GM13976 (cell line): ENCODE measurements around the gene LHPP.

Experiments used
- DNase-seq: peaks from one replicate; pipeline ENCODE4 v3.0.0; 2012; ENCODE audit warnings: low spot score
- CTCF ChIP-seq: IDR thresholded peaks from 2 replicates; pipeline ENCODE4 v1.5.1; 2012; ENCODE audit warnings: borderline replicate concordance, mild to moderate bottlenecking; ENCODE audit not compliant: insufficient read depth; ENCODE audit errors: extremely low read depth, missing control alignments, control extremely low read depth
- in situ Hi-C: fragments of 300-500 bp; cut with MboI; formaldehyde crosslinking; loops from one replicate; pipeline ENCODE4 v1.12.0; 2022; ENCODE audit warnings: low sequenced_read_pairs, mixed read lengths, inconsistent platforms; ENCODE audit not compliant: unreplicated experiment

LHPP gene

GRCh38 chr10:124574456-124575070 is 112.9 kb downstream of the LHPP start:
- no peak for DNase-seq
- in situ Hi-C loops = no loop called here
- TF ChIP-seq CTCF = no peak

- no peak for TF ChIP-seq CTCF
- no peak for DNase-seq
- in situ Hi-C loops = no loop called here
Observed at GRCh38 chr10:124575107-124576035, 113.7 kb downstream of the LHPP start.

GRCh38 chr10:124576526-124577420 is 115.2 kb downstream of the LHPP start:
- no peak for DNase-seq
- TF ChIP-seq CTCF = no peak
- in situ Hi-C loops = no loop called here

- in situ Hi-C loops = no loop called here
- DNase-seq = no peak
- TF ChIP-seq CTCF = no peak
Observed at GRCh38 chr10:124577651-124578050, 116.0 kb downstream of the LHPP start.

GRCh38 chr10:124578231-124579010 is 116.8 kb downstream of the LHPP start:
- in situ Hi-C loops = no loop called here
- no peak for DNase-seq
- no peak for TF ChIP-seq CTCF

GRCh38 chr10:124579011-124579399 is 117.4 kb downstream of the LHPP start:
- no peak for TF ChIP-seq CTCF
- in situ Hi-C loops = no loop called here
- no peak for DNase-seq
